22Rv1 (cell line): Measurements from ENCODE around the gene KCNH5.
"Not testable (repeated sequence)": the region's sequence is repeated elsewhere in the genome, so short reads cannot be mapped to it uniquely, and the experiment has no call there.

Experiments used
- H3K27ac ChIP-seq: fragments of 450-650 bp; 2 replicates; pipeline ENCODE4 v1.5.1; 2017
- CTCF ChIP-seq: fragments of 450-650 bp; IDR thresholded peaks from 2 replicates; pipeline ENCODE4 v1.5.1; 2017; ENCODE audit warnings: mild to moderate bottlenecking
- ZFX ChIP-seq: fragments of 450-650 bp; IDR thresholded peaks from 2 replicates; pipeline ENCODE4 v1.6.1; 2017; ENCODE audit warnings: antibody characterized with exemption, borderline replicate concordance

Gene KCNH5

GRCh38 chr14:62807636-62808035, 237.6 kb downstream of the KCNH5 start:
- TF ChIP-seq CTCF (no peak), ZFX (no peak)
- H3K27ac ChIP-seq = no peak overlapping the region

GRCh38 chr14:62800577-62800976, 244.7 kb downstream of the KCNH5 start:
- H3K27ac ChIP-seq = peak overlapping the region; percentile 9; the same call in 1 of the 2 replicates
- no peak for TF ChIP-seq CTCF
- no peak for TF ChIP-seq ZFX

- TF ChIP-seq ZFX = no peak
- no peak for TF ChIP-seq CTCF
- H3K27ac ChIP-seq = no peak overlapping the region
Observed at GRCh38 chr14:62796431-62796830, 248.8 kb downstream of the KCNH5 start.

GRCh38 chr14:62792578-62792977, 252.7 kb downstream of the KCNH5 start:
- no peak overlapping the region for H3K27ac ChIP-seq
- TF ChIP-seq CTCF = no peak
- TF ChIP-seq ZFX = no peak

- not testable (repeated sequence) for H3K27ac ChIP-seq
Observed at GRCh38 chr14:62781328-62781727, 263.9 kb downstream of the KCNH5 start.

- TF ChIP-seq CTCF = no peak
- no peak for TF ChIP-seq ZFX
- H3K27ac ChIP-seq = no peak overlapping the region
Observed at GRCh38 chr14:62778852-62779251, 266.4 kb downstream of the KCNH5 start.

- TF ChIP-seq ZFX (no peak), CTCF (no peak)
- H3K27ac ChIP-seq = no peak overlapping the region
Observed at GRCh38 chr14:62778310-62778709, 266.9 kb downstream of the KCNH5 start.

- TF ChIP-seq CTCF (no peak), ZFX (no peak)
- H3K27ac ChIP-seq = no peak overlapping the region
Observed at GRCh38 chr14:62777510-62777909, 267.7 kb downstream of the KCNH5 start.
